Neural progenitor cell (in vitro differentiated cells): ENCODE results near the gene IGFLR1.

Source experiments
- EZH2 ChIP-seq: fragments of 200-600 bp; sonication (generic); IDR thresholded peaks from 2 replicates; pipeline ENCODE4 v1.6.1; 2017; ENCODE audit warnings: antibody characterized with exemption, mild to moderate bottlenecking, moderate library complexity
- TF ChIP-seq, protein P1 (sequence below): fragments of 200-600 bp; sonication (generic); IDR thresholded peaks from 2 replicates; pipeline ENCODE4 v1.5.1; 2017; ENCODE audit warnings: antibody characterized with exemption, mild to moderate bottlenecking

DNA sequence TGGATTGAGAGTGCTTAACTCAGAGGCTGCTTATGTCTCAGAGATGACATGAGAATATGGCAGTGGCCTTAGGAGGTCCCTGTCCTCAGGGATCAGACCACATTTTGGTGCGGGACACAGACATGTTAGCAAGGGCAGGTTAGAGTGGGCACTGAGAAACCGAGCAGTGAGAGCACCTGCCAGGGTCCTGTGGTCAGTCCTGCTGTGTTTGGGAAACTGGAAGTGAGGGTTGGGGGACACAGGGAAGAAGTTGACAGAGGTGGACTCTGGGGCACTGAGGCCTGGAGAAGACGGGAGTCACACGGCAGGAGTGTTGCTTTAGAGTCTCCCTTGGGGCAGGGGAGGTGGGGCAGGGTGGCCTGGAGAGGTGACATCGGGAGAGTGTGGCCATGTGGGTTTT, 7.4 kb downstream of the IGFLR1 start:
- TF ChIP-seq, protein P1, sequence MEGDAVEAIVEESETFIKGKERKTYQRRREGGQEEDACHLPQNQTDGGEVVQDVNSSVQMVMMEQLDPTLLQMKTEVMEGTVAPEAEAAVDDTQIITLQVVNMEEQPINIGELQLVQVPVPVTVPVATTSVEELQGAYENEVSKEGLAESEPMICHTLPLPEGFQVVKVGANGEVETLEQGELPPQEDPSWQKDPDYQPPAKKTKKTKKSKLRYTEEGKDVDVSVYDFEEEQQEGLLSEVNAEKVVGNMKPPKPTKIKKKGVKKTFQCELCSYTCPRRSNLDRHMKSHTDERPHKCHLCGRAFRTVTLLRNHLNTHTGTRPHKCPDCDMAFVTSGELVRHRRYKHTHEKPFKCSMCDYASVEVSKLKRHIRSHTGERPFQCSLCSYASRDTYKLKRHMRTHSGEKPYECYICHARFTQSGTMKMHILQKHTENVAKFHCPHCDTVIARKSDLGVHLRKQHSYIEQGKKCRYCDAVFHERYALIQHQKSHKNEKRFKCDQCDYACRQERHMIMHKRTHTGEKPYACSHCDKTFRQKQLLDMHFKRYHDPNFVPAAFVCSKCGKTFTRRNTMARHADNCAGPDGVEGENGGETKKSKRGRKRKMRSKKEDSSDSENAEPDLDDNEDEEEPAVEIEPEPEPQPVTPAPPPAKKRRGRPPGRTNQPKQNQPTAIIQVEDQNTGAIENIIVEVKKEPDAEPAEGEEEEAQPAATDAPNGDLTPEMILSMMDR, result no peak
- TF ChIP-seq EZH2, result no peak
